CD4-positive, alpha-beta T cell treated with Interleukin-15 for 1 hour (primary cell): ENCODE measurements around the gene TMEM154.

Experiments used
- DNase-seq: peaks from one replicate; pipeline ENCODE4 v3.0.0-alpha.2; 2020

The TMEM154 gene

DNA sequence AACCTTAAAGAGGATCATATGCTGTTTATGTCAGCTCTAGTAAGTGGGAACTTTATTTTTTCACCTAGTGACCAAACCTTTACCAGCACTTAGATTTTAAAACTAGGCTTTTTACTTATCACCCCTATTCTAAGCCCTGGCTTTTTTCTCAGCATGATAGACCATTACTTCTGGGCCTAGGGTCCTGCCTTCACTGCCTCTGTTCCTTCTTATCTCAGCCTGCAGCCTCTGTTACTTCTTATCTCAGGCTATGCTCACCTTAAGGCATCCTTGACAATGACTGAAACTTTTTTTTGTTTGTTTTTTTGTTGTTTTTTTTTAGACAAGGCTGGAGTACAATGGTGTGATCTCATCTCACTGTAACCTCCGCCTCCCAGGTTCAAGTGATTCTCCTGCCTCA is 59.6 kb downstream of the TMEM154 start:
- DNase-seq: no peak

DNA sequence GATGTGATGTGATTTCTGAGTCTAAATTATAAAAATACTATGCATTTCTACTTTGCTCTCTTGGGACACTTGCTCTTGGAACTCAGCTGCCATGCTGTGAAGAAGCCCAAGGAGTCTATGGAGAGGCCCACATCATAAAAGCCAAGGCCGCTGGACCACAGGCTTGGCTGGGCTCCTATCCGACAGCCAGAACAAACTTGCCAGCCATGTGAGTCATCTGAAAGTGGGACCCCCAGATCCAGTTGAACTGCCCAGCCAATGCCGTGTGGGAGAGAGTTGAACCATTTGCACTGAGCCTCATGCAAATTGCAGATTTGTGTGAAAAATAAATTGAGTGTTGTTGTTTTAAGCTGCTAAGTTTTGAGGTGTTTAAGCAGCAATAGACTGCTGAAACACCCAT is 60.2 kb downstream of the TMEM154 start:
- DNase-seq: no peak

DNA sequence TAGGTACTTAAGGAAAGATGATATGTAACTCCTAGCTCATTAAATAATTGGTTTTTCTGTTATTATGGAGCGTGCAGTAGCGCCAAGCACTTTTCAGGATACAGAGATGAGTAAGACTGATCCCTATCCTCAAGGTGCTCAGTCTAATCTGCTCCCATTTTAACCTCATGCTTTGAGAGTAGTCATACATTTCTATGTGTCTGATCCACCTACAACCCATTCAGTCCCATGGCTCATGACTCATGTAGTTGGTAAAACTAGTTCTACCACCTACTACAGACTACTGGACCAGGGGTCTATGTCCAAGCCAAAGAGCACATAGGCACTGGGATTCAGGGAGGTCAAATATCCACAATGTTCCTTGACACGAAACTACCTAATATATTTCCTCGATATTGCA is 60.8 kb downstream of the TMEM154 start:
- no peak for DNase-seq

DNA sequence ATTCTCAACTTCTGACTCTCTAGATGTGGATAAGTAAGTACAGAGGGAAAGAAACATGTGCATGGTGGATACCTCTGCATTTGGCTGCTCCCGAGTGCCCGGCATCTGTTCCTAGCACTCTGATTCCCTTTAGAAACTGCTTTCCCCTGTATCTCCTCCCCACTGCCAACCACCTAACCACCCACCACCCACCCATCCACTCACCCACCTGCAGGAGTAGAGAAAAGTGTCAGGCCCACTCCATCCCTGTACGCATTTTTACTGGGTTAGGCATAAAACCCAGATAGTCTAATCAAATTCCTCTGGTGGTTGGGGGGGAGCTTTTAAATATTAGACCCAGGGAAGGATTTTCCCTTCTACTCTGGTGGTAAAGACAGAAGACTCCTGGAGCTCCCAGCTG is 63.0 kb downstream of the TMEM154 start:
- no peak for DNase-seq

DNA sequence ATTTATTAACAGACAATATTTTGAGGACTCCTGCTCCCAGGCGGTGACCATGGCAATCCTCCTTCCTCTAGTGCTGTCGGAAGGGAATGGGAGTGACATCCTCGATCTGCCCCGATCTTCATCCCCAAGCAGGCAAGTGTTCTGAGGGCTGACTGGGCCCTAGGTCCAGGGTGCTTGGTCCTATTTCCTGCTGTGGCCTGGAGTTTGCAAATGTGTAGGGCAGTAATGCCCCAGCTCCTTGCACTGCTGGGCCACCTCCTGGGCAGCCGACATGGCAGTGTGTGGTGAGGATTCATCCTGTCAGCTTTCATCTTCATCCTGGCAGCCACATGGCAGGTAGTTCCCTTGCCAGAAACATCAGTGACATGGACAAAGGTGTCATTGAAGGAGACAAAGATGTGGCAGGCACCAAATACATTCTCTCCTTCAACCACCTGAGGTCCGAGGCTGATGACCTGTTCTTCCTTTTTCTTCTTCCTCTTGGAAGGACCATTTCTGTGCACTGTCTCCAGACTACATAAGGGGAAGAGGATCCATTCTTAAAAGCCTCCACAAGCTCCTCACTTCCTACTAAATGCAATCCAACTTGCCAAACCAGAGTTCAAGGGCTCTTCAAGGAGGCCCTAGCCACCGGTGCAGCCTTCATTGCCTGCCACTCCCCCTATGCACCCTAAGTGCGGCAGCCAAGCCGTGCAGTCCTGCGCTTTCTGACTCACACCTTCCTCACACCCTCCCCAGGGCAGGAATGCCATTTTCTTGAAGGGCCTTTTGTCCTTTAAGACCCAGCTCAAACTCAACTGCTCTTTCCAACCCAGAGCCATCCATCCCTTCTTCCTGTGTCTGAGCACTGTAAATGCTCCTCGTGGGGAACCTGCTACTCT is 65.7 kb downstream of the TMEM154 start:
- DNase-seq: no peak

DNA sequence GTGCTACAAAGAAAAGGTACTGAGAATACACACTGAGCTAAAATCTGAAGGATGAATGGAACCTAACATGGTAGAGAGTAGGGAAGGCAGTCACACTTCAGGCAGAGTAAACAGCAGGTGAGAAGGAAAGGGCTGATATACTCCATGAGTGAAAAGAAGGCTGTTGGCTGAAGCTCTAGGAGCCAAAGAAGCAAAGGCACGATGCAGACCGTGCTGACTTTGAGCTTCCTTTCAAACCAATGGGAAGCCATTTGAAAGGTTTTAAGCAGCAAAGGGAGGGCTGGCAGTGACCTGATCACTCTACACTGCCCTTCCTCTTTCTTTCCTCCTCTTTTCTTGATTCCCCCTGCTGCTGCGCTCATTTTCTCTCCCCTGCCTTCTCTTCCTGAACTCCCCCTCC is 66.4 kb downstream of the TMEM154 start:
- no peak for DNase-seq

DNA sequence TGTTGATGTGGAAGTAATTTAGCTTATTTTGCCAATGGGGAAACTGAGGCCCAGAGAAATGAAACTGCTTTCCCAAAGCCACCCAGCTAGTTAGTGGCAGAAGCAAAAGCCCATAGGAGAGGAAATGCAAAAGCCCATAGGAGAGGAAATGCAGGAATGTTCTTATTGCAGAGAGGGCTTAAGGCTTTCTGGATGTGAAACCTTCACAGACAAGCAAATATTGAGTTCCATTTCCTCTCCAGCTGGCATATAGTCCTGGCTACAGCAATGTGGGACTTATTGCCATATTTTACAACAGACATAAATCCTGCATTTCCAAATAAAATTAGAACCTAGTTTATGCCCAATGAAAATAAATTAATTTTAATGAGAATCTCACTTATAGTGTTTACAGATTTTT is 69.7 kb downstream of the TMEM154 start:
- DNase-seq: no peak

DNA sequence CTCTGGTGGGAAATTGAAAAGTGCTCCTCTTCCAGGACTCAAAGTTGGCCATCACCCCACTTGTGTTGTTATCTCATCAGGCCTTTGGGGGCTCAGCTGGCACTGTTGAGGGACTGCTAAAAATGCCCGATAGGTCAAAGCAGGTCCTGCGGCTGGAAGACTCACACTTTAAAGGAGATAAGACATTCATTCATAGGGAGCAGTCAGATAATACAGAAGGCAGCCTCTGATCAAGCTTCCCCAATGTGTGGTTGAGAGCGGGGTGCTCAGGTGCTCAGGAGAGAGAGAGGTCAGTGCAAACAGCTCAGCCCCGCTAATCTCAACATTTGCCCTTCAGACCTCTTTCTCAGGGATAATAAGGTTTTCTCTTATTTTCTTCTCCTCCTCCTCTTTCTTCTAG is 70.3 kb downstream of the TMEM154 start:
- no peak for DNase-seq

DNA sequence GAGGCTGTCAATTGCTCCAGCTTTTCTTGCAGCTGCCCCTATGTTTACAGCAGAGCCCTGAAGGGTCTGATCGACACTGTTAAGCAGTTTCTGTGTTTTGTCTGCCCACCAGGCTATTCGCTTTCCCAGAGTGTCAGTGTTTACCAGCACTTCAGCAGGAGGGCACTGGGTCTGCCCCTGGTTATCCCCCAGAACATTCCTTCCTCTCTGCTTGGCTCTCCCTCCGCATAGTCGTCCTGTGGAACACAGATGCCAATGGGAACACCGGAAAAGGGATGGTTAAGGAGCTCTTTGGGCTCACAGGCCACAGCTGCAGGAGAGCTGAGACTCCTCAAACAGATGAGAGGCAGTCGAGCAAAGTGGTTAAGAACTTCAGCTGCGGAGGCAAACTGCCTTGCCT is 72.6 kb downstream of the TMEM154 start:
- DNase-seq: no peak

DNA sequence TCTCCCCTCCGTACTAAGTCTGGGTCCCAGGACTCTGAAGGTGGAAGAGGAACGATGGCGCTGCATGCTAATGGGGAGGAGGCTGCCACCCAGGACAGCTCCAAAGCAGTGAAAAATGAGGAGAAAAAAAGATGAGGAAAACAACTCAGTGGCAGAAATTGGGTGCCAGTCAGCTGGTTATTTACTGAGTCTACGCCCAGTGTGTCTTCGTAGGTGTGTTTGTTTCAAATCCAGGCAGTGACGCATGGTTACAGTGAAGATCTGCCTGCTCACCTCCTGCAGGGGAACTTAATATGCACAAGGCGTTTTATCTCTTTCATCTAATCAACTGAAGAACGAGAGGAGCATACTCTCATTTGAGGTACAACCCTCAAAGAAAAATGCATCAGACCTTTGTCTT is 73.0 kb downstream of the TMEM154 start:
- DNase-seq: no peak

DNA sequence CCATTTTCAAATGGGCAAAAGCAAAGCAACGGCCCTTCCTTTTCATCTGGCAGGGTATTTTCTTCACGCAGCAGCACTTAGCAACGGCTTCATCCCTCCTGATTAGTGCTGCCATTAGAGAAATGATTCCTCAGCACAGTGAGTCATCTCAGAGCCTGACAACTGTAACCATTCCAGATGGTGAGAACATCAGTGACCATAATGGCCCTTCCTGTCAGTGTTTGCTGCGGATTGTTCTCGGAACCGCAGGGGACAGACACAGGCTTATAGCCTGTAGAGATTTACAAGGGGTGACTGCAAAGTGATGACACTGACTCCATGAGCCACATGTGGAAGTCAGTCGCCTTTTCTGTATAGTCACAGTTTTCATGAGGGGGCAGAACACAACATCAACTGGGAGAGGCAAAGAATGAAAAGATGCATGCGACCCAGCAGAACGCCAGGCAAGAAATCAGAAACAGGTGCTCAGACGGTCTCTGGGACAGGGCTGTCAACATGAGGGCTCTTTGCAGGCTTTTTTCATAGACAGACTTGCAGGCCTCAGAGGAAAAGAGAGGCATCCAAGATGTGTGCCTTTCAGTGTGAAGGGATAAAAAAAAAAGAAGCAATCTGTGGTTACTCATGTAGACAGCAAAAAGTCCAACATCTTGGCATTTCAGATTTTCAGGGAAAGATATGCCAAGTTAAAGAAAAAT is 74.0 kb downstream of the TMEM154 start:
- DNase-seq: no peak

DNA sequence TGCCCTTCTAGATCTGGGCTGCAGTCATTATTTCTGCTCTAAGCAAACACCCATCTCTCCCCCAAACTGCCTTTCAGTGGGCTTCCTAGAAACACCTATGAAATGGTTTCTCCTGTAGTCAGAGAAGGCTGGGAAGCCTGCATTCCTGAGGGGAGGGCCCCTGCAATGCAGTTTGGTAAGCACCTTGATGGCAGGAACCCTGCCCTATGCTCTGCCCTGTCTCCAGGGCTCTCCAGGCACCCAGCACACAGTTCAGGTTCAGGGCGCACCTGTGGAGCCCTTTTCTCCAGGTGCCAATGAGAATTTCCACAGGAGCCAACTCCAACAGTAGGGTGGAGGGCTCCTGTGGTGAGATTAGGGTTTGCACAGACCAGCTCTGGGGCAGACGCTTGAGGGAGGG is 74.8 kb downstream of the TMEM154 start:
- DNase-seq: no peak

DNA sequence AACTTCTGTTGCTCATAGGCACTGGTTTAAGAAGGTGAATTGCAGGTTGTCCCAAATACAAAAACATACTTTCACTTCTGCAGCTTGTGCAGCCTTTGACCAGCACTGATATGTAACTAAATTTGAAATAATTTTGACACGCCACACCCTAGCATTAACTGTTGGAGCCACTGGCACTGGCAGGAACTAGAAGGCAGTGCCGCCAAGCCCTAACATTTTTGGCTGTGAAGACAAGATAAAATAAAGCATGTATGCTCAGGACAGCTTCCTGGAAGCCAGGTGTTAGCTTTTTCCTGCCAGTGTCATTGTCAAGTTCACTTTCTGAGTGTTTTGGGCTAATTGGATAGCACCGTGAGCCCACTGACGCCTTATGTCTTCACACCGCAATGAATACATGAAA is 78.6 kb downstream of the TMEM154 start:
- DNase-seq: no peak

DNA sequence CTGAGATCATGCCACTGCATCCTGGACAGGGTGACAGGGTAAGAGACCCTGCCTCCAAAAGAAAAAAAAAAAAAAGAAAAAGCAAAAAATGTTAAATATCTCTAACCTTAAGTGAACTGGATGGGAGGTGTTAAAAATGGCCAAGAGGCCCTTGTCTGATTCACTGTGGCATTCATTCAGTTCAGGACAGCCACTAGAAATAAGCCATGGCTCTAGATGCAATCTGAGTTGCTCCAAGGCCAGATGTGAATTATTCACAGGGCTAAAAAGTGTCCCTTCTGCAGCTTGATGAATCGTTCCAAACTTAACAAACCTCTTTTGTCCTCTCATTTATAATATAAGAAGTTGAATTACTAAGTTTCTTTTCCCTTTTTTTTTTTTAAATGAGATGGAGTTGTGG is 80.2 kb downstream of the TMEM154 start:
- DNase-seq: no peak

DNA sequence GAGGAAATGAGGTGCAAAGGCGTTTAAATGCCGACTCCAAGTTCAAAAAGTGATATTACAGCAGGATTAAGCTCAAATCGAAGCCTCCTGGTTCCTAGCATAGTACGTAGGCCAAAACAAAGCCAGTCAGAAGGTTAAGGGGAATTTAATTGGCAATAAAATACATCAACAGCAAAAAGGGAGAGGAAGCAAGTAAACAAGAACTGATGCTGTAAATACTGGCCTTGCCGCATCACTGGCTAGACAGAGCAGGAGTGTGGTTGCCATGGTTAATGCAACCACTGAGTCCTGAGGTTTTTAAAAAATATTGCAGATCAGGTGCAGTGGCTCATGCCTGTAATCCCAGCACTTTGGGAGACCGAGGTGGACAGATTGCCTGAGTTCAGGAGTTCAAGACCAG is 80.7 kb downstream of the TMEM154 start:
- DNase-seq: no peak

DNA sequence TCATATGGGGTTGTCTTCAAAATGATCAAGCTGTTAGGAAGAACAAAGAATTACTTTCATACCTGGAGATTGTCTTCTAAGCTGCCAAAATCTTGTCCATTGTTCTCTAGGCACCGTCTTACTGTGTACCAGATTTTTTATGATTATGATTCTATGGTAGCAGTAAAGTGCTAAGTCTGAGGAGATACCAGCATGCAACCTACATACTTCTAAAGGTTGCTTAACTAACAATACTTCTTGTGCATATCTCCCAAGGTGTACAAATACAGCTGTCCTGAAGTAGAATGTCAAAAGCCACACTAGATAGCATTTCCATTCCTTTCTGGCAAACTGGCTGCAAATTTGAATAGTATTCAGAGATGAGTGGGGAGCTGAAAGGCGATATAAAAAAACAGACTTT is 81.3 kb downstream of the TMEM154 start:
- DNase-seq: no peak

DNA sequence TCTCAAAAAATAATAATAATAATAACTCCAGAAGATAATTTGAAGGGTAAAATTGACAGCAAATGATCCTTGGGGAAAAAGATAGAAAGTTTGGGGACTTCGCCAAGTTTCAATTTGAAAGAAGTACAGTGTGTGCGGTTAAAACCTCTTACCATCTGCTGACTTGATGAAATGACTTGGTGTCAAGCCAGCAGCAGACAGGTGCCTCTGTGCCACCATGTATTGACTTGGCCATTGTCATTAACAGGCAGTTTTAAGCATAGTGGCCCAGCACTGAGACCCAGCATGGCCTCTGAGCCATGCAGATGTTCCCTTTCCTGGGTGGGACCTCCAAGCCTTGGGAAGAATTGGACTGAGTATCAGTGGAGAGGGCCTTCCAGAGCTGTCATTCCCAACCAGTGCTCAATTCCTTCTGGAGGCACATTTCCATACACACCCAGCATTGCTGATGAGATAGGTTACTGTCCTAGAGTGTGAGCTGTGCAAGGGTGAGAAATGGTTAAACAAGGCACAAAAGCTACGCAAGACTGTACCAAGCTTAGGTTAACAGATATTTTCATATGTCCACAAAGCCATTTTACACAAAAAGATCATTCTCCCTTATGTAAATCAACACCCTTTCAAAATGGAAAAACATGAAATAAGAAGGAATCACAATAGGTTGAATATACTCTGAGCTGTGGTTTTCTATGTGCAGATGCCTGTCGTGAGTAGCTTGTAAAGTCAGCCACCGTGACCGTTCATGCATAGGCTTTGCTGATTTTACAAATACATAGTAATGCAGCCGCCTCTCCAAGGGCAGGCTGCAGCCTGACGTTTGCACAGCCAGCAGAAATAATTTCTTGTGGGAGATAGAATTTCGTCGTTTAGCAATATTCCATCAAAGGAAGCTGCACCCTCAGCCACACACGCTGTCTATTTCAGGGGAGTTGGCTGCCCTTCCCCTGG is 84.5 kb downstream of the TMEM154 start:
- DNase-seq: no peak

DNA sequence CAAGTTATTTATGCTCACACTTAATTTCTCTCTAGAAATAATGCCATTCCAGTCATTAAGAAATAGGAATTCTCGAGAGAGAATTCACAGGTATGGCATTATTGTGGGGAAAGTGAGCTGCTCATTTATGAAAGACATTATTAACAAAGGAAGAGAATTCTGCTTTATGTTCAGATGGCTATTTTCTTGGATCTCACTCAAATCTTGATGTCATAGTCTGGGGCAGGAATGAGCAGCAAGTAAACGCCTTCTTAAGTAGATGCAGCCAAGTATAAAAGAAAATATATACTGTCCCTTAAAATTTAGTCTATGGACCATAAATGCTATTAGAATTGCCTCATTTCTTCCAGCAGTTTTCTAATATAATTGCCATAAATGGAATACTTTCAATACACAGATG is 85.7 kb downstream of the TMEM154 start:
- DNase-seq: no peak

DNA sequence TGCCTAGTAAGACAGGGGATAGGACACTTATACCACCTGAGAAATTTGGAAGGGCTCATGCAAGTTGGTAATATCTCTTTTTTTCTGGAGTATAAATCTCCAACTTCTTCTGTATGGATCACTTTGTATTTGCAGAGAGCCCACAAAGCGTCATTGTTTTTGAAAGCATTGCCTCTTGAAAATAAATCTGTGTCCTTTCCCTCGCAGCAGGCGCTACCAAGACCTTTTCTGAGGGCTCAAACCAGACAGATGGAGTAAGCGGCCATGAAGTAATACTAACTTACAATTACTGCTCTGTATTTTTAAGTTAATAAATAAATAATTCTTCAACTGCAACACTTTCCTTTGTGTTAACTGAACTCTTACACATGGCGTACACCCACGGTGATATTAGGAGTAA is 87.9 kb downstream of the TMEM154 start:
- no peak for DNase-seq

DNA sequence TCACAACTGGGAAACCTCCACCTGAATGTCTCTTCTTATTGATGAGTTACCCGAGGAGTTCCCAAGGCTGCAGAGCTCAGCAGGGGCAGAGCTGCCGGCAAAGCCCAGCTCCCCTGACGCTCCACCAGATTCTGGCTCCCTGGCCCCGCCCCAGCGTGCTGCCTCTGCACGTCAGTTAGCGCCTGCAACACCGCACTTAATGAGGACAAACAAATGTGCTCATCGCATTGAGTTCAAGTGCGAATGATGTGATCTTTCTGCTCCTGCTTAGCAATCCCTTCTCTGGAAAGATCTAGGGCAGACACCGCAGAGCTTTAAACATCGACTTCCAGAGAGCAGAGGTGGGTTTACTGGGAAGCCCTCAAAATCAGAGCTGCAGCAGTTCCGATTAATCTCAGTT is 88.4 kb downstream of the TMEM154 start:
- DNase-seq: no peak

DNA sequence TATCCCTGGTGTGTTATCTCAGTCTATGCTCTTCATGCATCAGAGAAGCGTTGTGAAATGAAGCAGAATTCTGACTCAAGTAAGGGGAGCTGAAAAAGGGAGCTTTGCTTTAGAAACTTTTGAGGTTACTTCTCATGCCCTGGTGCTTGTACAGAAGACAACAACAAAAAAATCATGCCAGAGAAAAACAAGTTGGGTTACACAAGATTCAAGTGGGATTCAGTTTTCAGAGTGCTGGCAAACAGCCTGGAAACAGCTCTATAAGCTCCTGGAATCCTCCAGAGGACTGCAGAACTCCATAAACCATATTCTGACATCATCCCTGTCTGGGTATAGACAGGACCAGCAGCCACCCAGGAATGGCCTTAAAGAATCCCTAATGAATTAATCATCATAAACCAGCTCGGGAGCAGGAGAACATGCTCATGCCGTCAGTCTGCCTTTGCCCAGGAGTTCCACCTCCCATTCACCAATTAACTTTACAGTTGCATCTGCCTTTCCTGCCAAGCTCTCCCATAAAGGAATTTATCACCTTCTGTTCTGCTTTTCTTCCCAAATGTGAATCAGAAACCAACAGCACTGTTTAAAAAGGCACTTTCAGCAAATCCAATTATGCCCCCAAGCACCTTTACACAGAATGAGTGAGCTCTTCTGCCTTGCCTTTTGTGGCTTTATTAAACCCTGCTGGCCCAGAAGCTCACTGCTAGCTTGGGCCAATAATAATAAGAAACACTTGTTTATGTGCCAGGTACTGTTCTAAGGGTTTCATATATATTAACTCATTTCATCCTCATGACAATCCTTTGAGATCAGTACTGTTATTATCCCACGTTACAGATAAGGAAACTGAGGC is 89.4 kb downstream of the TMEM154 start:
- DNase-seq: no peak

DNA sequence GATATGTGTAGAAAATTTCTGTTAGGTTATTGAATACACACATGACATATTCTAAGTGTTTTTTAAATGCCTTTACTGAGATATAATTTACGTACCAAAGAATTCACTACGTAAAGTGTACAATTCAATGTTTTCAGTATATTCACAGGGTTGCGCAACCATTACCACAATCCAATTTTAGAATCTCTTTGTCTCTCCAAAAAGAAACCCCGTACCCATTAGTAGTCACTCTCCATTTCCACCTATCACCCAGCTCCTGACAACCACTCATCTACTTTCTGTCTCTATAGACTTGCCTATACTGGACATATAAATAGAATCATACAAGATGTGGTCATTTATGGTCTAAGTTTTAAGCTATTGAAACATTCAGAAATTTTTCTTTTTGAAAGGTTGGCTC is 90.9 kb downstream of the TMEM154 start:
- no peak for DNase-seq

DNA sequence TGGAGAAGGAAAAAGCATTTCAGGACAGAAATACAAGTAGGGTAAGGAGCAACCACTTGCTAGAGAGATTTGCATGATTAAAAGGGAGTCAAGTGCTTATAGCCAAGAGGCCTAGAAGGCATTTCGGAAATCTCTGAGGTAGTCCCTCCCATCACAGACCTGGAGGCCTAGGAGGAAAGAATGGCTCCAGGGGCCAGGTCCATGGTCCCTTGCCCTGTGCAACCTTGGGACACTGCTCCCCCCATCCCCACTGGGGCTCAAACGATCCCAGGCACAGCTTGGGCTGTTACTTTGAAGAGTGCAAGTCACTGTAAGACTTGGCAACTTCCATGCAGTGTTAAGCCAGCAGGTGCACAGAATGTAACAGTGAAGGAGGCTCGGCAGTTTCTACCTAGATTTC is 92.7 kb downstream of the TMEM154 start:
- DNase-seq: no peak
